Activated CD8-positive, alpha-beta T cell treated with anti-CD3 and anti-CD28 coated beads for 36 hours (primary cell): ENCODE results near the gene LYL1. TPM values are rescaled to one million over a fixed set of nuclear protein-coding genes. Genes with fewer than 3 reads are reported as not detected.

Source experiments
- ATAC-seq: fragments of 200-7000 bp; cut with Tn5 transposase; one replicate; pipeline ENCODE4 v1.10.0; 2021; ENCODE audit warnings: mild to moderate bottlenecking, moderate library complexity
- CTCF ChIA-PET: fragments of 350-600 bp; sonication (Branson Sonifier 250); formaldehyde crosslinking; loops from one replicate; lab custom pipeline; 2021; ENCODE audit warnings: antibody characterized with exemption; lab: Charles Lee
- POLR2A ChIA-PET: fragments of 350-600 bp; sonication (Branson Sonifier 250); formaldehyde crosslinking; loops from one replicate; lab custom pipeline; 2021; ENCODE audit warnings: antibody characterized with exemption; lab: Charles Lee
- DNase-seq: peaks from one replicate; pipeline ENCODE4 v3.0.0-alpha.2; 2020
- H3K27ac Mint-ChIP-seq: one replicate; pipeline ENCODE4 v1.8.0; 2021; ENCODE audit warnings: mild to moderate bottlenecking, mixed read lengths
- H3K27me3 Mint-ChIP-seq: one replicate; pipeline ENCODE4 v1.8.0; 2021; ENCODE audit warnings: mixed read lengths
- H3K36me3 Mint-ChIP-seq: one replicate; pipeline ENCODE4 v1.8.0; 2021; ENCODE audit warnings: low read depth, mixed read lengths
- H3K4me1 Mint-ChIP-seq: one replicate; pipeline ENCODE4 v1.8.0; 2021; ENCODE audit warnings: low read depth, mixed read lengths
- H3K4me3 Mint-ChIP-seq: one replicate; pipeline ENCODE4 v1.8.0; 2021; ENCODE audit warnings: mild to moderate bottlenecking, moderate library complexity, mixed read lengths
- H3K9me3 Mint-ChIP-seq: one replicate; pipeline ENCODE4 v1.8.0; 2021; ENCODE audit warnings: mixed read lengths
- CTCF ChIP-seq: fragments of 200-600 bp; IDR thresholded peaks from one replicate; pipeline ENCODE4 v1.8.0; 2022; ENCODE audit warnings: antibody characterized with exemption, mild to moderate bottlenecking
- intact Hi-C: fragments of 100-400 bp; cut with micrococcal nuclease; formaldehyde crosslinking; loops from one replicate; pipeline ENCODE4 v1.10.0; 2022
- total RNA-seq, 2 experiments: library from RNA; stranded (reverse); gene quantifications; one replicate each; pipeline ENCODE4 v1.2.3, GENCODE V29; 2021

LYL1 gene
- total RNA-seq, 2 experiments from 2014 or later: 3.9 to 4.8 TPM

- Mint-ChIP-seq H3K4me1 (peaks cover 11% of the 10 kb centered on the region), H3K4me3 (no peak overlapping the region), H3K36me3 (no peaks in the 10 kb centered on the region), H3K27ac (no peak overlapping the region), H3K9me3 (no peaks in the 10 kb centered on the region), H3K27me3 (peaks cover 4% of the 10 kb centered on the region)
- POLR2A ChIA-PET: interaction anchor here (0.5 to 1.2 kb wide), 2 partner anchors 9 to 283 kb away, joined by 3 read pairs; no protein-coding TSS in a partner anchor
- no peak for DNase-seq
- ATAC-seq: no peak
- TF ChIP-seq CTCF: no peak
- CTCF ChIA-PET: interaction anchor here (0.8 to 2.9 kb wide), 5 partner anchors 9 to 87 kb away, joined by 3 to 16 read pairs (median 3); no protein-coding TSS in a partner anchor
- intact Hi-C loops: no loop called here
Observed at GRCh38 chr19:13052447-13053175, 50.0 kb downstream of the LYL1 start.

- H3K27me3 Mint-ChIP-seq: peaks cover 4% of the 10 kb centered on the region
- TF ChIP-seq CTCF: no peak
- peak; percentile 27 for DNase-seq
- H3K27ac Mint-ChIP-seq: no peak overlapping the region
- ChIA-PET POLR2A (interaction anchor here (0.5 to 1.2 kb wide), 3 partner anchors 10 to 284 kb away, joined by 3 to 4 read pairs (median 3); no protein-coding TSS in a partner anchor), CTCF (interaction anchor here (1.0 to 2.3 kb wide), 4 partner anchors 10 to 43 kb away, joined by 3 to 13 read pairs (median 6); no protein-coding TSS in a partner anchor)
- peak; percentile 60 for ATAC-seq
- peaks cover 11% of the 10 kb centered on the region for H3K4me1 Mint-ChIP-seq
- intact Hi-C loops: no loop called here
- H3K9me3 Mint-ChIP-seq: no peaks in the 10 kb centered on the region
- H3K4me3 Mint-ChIP-seq: no peak overlapping the region
- no peaks in the 10 kb centered on the region for H3K36me3 Mint-ChIP-seq
Observed at GRCh38 chr19:13051557-13052165, 51.0 kb downstream of the LYL1 start.

- POLR2A ChIA-PET: no interaction called here
- Mint-ChIP-seq H3K4me3 (no peak overlapping the region), H3K4me1 (peaks cover 15% of the 10 kb centered on the region), H3K9me3 (no peaks in the 10 kb centered on the region), H3K27ac (no peak overlapping the region), H3K36me3 (no peaks in the 10 kb centered on the region), H3K27me3 (peaks cover 4% of the 10 kb centered on the region)
- no peak for DNase-seq
- TF ChIP-seq CTCF: no peak
- CTCF ChIA-PET: interaction anchor here (1.0 to 2.3 kb wide), 2 partner anchors 11 to 29 kb away, joined by 3 to 13 read pairs; no protein-coding TSS in a partner anchor
- intact Hi-C loops: no loop called here
- no peak for ATAC-seq
Observed at GRCh38 chr19:13050274-13050673, 52.4 kb downstream of the LYL1 start.

Other genes starting within 250 kb of the LYL1 start
- 10 to 100 TPM; 22.3 to 26.1 TPM for gene DNASE2, start 221.4 kb downstream of the LYL1 start, total RNA-seq
- gene KLF1, start 215.7 kb downstream of the LYL1 start, total RNA-seq: under 1 TPM; 0.32 to 0.38 TPM
- gene GCDH, start 211.7 kb downstream of the LYL1 start, total RNA-seq: 10 to 100 TPM; 37.5 to 43.8 TPM
- 1 to 10 TPM; 3.0 to 4.4 TPM for gene SYCE2, start 183.6 kb downstream of the LYL1 start, total RNA-seq
- gene FARSA, start 169.1 kb downstream of the LYL1 start, total RNA-seq: 100 to 1,000 TPM; 128 to 138 TPM
- 100 to 1,000 TPM; 535 to 563 TPM for gene CALR, start 164.2 kb downstream of the LYL1 start, total RNA-seq
- 100 to 1,000 TPM; 189 to 190 TPM for gene RAD23A, start 157.0 kb downstream of the LYL1 start, total RNA-seq
- 10 to 100 TPM; 32.6 to 36.0 TPM for gene GADD45GIP1, start 145.6 kb downstream of the LYL1 start, total RNA-seq
- not detected for gene DAND5, start 133.3 kb downstream of the LYL1 start, total RNA-seq
- gene NFIX, start 107.4 kb downstream of the LYL1 start, total RNA-seq: 1 to 10 TPM; 4.7 to 5.0 TPM
- 10 to 100 TPM; 85.0 to 95.7 TPM for gene TRMT1, start 13.9 kb upstream of the LYL1 start, total RNA-seq
- gene NACC1, start 15.4 kb upstream of the LYL1 start, total RNA-seq: 10 to 100 TPM; 73.8 to 87.5 TPM
- gene STX10, start 47.5 kb upstream of the LYL1 start, total RNA-seq: 10 to 100 TPM; 66.8 to 72.4 TPM
- 100 to 1,000 TPM; 120 to 122 TPM for gene IER2, start 47.6 kb upstream of the LYL1 start, total RNA-seq